Choroid plexus epithelial cell (primary cell): Measurements from ENCODE around the gene KIF16B.

Experiments
- DNase-seq: peaks from one replicate; pipeline ENCODE4 v3.0.0-alpha.2; 2010; ENCODE audit warnings: low read depth
- H3K4me3 ChIP-seq: 2 replicates; pipeline ENCODE4 v1.5.1; 2011; ENCODE audit warnings: low read depth, mild to moderate bottlenecking, control low read depth, low read length, moderate library complexity
- TF ChIP-seq, protein P1 (sequence below): conservative IDR thresholded peaks from 2 replicates; pipeline ENCODE4 v1.5.1; 2011; ENCODE audit warnings: low read depth, mild to moderate bottlenecking, control low read depth, inconsistent platforms, low read length, moderate library complexity

The KIF16B gene

GRCh38 chr20:16497896-16498295 is 75.4 kb downstream of the KIF16B start:
- no peak for DNase-seq
- no peak overlapping the region for H3K4me3 ChIP-seq
- TF ChIP-seq, protein P1, sequence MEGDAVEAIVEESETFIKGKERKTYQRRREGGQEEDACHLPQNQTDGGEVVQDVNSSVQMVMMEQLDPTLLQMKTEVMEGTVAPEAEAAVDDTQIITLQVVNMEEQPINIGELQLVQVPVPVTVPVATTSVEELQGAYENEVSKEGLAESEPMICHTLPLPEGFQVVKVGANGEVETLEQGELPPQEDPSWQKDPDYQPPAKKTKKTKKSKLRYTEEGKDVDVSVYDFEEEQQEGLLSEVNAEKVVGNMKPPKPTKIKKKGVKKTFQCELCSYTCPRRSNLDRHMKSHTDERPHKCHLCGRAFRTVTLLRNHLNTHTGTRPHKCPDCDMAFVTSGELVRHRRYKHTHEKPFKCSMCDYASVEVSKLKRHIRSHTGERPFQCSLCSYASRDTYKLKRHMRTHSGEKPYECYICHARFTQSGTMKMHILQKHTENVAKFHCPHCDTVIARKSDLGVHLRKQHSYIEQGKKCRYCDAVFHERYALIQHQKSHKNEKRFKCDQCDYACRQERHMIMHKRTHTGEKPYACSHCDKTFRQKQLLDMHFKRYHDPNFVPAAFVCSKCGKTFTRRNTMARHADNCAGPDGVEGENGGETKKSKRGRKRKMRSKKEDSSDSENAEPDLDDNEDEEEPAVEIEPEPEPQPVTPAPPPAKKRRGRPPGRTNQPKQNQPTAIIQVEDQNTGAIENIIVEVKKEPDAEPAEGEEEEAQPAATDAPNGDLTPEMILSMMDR = no peak

DNA sequence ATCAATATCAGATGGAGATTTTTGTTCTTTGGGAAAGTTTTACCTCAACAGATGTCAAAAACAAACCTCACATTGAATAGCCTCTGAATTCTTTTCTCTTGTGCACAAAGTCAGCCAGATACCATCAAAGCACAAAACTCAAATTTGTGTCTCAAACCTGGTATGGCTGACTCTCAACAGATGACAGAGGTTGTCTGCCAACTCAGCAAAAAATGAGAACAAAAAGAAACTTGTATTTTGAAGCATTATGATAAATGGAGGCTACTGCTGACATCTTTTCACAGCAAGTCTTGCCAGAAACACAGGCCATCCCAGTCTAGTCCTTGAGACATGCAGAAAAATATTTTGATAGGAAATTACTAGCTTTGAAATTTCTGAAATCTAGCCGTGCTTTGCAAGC is 79.8 kb downstream of the KIF16B start:
- no peak overlapping the region for H3K4me3 ChIP-seq
- DNase-seq = no peak
- TF ChIP-seq, protein P1 = no peak

GRCh38 chr20:16491294-16491905 is 81.8 kb downstream of the KIF16B start:
- DNase-seq = no peak
- no peak overlapping the region for H3K4me3 ChIP-seq
- TF ChIP-seq, protein P1 = no peak

DNA sequence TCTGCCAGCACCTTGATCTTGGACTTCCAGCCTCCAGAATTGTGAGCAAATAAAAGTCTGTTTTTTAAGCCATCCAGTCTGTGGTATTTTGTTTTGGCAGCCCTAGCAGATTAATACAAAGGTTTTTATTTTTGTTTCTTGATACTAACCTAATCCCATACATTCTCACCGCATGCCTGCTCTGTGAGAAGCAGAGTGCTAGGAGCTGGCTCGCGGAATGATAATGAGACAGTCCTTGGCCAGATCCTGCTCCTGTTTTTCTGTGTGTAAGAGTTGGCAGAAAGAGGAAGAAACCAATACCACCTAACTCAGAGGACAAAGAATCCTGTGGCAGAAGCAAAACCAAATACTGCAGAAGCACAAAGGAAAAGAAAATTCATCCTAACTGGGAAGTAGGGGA is 82.6 kb downstream of the KIF16B start:
- H3K4me3 ChIP-seq = no peak overlapping the region
- peak; percentile 6 for DNase-seq
- TF ChIP-seq, protein P1 = no peak

GRCh38 chr20:16488616-16489015 is 84.6 kb downstream of the KIF16B start:
- TF ChIP-seq, protein P1 = no peak
- no peak for DNase-seq
- H3K4me3 ChIP-seq = no peak overlapping the region

DNA sequence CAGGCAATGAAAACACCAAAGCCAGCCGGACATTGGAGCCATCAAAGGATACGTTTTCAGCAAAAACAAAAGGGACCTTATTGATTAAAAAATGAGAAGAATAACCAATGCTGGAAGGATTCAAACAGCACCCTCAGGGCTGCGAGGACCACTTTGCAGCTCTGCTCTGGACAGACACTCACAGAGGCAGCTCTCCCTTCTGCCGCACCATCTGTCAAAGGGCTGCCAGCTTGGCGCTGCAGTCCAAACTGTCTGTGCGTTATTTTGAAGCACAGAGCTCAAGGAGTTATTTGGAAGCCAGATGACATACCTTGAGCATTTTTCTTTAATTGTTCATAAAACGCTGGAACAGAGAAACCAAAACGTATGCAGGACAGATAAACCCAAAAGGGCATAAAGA is 85.2 kb downstream of the KIF16B start:
- H3K4me3 ChIP-seq = no peak overlapping the region
- TF ChIP-seq, protein P1 = no peak
- DNase-seq = no peak

DNA sequence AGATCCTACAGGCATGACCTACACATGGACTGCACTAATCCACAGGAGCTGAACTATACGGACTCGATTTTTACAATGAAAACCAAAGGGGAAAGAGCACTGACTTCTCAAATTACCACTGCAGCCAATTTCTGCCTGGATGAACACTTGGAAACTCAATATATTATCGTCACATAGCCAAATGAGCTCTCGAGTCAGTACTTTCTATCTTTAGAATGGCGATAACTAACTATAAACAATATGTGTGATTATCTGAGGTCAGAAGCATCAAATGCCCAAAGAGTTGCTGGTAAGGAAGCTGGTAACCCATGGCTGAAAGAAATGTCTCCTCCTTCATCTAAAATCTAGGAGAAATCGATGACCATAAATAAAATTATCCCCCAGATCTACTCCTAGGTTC is 86.7 kb downstream of the KIF16B start:
- TF ChIP-seq, protein P1 = no peak
- no peak for DNase-seq
- no peak overlapping the region for H3K4me3 ChIP-seq
